ENCODE measurements around the gene KIF17. TPM values are rescaled to one million over a fixed set of nuclear protein-coding genes. Genes with fewer than 3 reads are reported as not detected.

Gene KIF17
- total RNA-seq, 6 donors from 2014 or later: 4.2 to 12.6 (median 8.5) TPM

DNA sequence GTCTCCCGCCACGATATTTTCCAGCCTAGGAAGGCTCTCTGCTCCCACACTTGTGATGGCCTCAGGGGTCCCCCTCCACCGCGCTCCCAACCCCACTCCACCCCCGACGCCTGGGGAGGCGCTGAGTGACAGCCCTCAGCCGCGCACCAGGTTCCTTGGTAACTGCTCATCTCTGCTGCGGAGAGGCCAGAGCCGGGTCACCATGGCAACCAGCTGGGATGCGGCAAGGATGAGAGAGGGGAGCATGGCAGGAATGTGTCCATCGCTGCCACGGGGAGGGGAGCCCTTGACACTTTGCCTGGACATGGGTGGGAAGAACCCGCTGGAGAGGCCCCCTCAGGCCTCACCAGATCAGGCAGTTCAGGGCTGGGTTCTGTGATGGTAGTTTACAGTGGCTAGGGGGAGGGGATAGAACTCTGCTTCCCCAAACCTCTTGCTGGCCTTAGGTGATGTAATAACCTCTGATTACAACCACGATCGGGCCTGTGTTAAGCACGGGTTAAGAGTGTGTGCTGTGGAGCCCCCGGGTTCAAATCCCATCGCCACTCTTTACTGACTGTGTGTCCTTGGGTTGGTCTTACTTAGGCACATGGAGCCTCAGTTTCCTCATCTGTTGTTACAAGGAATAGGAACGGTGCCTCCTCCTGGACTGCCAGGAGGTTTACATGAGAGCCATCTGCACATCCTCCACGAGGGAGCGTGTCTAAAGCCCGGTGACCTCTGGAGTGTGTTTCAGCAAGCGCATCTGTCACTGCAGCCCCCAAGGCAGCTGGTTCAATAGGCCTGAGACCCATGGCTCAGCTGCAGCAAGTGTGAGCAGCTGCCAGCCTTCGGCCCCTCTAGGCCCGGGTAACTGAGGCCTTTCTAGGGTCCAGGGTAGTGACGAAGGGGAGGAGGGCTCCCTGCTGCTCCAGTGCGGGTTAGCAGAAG, 6.3 kb downstream of the KIF17 start:
- peaks cover 0 to 3% (median 0%) of the 10 kb centered on the region in 4 donors for H3K27me3 ChIP-seq
- no peak overlapping the region for H3K27ac ChIP-seq
- TF ChIP-seq POLR2A (IDR thresholded peaks at IDR 0.05) (no peak), POLR2AphosphoS5 (IDR thresholded peaks at IDR 0.05) (no peak), EP300 (IDR thresholded peaks at IDR 0.05) (no peak)
- TF ChIP-seq, protein P1, sequence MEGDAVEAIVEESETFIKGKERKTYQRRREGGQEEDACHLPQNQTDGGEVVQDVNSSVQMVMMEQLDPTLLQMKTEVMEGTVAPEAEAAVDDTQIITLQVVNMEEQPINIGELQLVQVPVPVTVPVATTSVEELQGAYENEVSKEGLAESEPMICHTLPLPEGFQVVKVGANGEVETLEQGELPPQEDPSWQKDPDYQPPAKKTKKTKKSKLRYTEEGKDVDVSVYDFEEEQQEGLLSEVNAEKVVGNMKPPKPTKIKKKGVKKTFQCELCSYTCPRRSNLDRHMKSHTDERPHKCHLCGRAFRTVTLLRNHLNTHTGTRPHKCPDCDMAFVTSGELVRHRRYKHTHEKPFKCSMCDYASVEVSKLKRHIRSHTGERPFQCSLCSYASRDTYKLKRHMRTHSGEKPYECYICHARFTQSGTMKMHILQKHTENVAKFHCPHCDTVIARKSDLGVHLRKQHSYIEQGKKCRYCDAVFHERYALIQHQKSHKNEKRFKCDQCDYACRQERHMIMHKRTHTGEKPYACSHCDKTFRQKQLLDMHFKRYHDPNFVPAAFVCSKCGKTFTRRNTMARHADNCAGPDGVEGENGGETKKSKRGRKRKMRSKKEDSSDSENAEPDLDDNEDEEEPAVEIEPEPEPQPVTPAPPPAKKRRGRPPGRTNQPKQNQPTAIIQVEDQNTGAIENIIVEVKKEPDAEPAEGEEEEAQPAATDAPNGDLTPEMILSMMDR (IDR thresholded peaks at IDR 0.05): no peak
- peak in 1 of 2 donors; percentile 23 for ATAC-seq (ENCODE audit: low FRiP score in 2 of 2)
- H3K36me3 ChIP-seq: no peaks in the 10 kb centered on the region
- no peaks in the 10 kb centered on the region for H3K9me3 ChIP-seq
- DNase-seq: no peak
- H3K4me1 ChIP-seq: no peaks in the 10 kb centered on the region
- WGBS, 2 donors: 74 to 82% methylated on average over 19 to 28 of the region's 29 CpGs
- H3K4me3 ChIP-seq: no peak overlapping the region

DNA sequence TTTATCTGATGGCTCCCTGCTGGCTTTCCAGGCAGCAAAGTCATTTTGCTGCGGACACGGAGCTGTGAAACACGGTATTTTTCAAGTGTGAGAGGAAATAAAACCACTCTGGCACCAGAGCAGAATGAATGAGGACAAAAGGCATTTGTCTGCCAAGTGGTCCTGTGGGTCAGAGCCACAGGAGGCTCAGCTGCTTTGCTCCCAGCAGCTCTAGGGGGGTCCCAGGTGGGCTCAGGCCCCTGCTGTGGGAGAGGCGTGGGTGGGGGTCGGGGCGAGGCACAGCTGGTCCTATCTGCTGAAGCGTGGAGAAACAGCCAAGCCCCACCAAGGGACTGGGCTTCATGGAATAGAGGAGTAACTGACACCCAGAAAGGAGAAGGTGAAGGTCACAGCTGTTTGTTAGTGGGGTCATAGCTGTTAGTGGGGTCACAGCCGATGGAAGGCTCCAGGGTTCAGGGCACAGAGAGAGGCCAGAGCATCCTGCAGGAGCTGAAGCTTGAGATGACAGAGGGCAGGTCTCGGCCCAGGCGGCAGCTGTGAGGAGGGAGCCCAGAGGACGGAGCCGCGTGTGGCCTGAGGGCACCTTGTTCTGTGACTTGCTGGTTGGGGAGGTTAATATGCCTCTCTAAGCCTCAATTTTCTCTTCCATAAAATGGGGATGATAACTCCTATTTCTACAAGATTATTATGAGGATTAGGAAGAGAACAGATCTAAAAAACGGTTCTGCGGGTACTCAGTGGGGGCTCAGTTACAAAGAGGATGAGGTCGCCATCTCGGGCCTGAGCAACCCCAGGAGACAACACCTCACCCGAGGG, 7.1 kb downstream of the KIF17 start:
- WGBS, 2 donors: 62 to 68% methylated on average over 15 to 17 of the region's 18 CpGs
- Histone ChIP-seq H3K4me1 (no peaks in the 10 kb centered on the region), H3K4me3 (no peak overlapping the region), H3K27me3 (no peaks in the 10 kb centered on the region), H3K27ac (no peak overlapping the region), H3K9me3 (no peaks in the 10 kb centered on the region), H3K36me3 (no peaks in the 10 kb centered on the region)
- TF ChIP-seq, protein P1 (IDR thresholded peaks at IDR 0.05): no peak
- TF ChIP-seq POLR2AphosphoS5 (IDR thresholded peaks at IDR 0.05): no peak
- no peak for TF ChIP-seq EP300 (IDR thresholded peaks at IDR 0.05)
- no peak for TF ChIP-seq POLR2A (IDR thresholded peaks at IDR 0.05)
- DNase-seq (no peak), ATAC-seq (ENCODE audit: low FRiP score in 2 of 2) (no peak)

DNA sequence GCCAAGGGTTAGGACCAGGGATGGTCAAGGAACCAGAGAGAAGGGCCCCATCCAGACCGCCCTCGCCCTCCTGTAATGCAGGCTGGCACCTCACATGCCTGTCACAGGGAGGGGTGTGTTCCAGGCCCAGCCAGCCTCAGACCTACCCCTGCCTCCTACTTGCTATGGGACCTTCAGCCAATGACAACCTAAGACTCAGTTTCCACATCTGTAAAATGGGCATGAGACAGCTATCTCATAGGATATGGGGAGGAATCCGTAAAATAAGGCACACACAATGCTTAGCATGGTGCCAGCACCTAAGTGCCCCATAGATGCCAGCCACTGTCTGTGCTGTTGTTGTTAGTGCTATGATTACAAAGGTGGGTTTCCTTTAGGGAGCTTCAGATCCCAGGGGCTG, 7.9 kb downstream of the KIF17 start:
- ATAC-seq (ENCODE audit: low FRiP score in 2 of 2) (no peak), DNase-seq (no peak)
- TF ChIP-seq, protein P1 (IDR thresholded peaks at IDR 0.05): no peak
- no peak for TF ChIP-seq POLR2A (IDR thresholded peaks at IDR 0.05)
- no peak for TF ChIP-seq EP300 (IDR thresholded peaks at IDR 0.05)
- no peak for TF ChIP-seq POLR2AphosphoS5 (IDR thresholded peaks at IDR 0.05)
- H3K36me3 ChIP-seq: no peaks in the 10 kb centered on the region
- no peaks in the 10 kb centered on the region for H3K9me3 ChIP-seq
- H3K4me3 ChIP-seq: no peak overlapping the region
- no peaks in the 10 kb centered on the region for H3K27me3 ChIP-seq
- 97 to 100% methylated on average over 1 to 3 of the region's 3 CpGs for WGBS, 2 donors
- no peak overlapping the region for H3K27ac ChIP-seq
- H3K4me1 ChIP-seq: no peaks in the 10 kb centered on the region

- ATAC-seq (ENCODE audit: low FRiP score in 2 of 2) (no peak), DNase-seq (no peak)
- WGBS, 2 donors: 78 to 90% methylated on average over 5 of the region's 5 CpGs
- Histone ChIP-seq H3K9me3 (no peaks in the 10 kb centered on the region), H3K27me3 (no peaks in the 10 kb centered on the region), H3K36me3 (no peaks in the 10 kb centered on the region), H3K27ac (no peak overlapping the region), H3K4me3 (no peak overlapping the region), H3K4me1 (no peaks in the 10 kb centered on the region)
- TF ChIP-seq POLR2AphosphoS5 (IDR thresholded peaks at IDR 0.05) (no peak), EP300 (IDR thresholded peaks at IDR 0.05) (no peak), POLR2A (IDR thresholded peaks at IDR 0.05) (no peak)
- TF ChIP-seq, protein P1 (IDR thresholded peaks at IDR 0.05): no peak
Observed at GRCh38 chr1:20708891-20709290, 8.9 kb downstream of the KIF17 start.

Data from upper lobe of left lung (tissue), 6 donors.